GM18870 (cell line): ENCODE data around the gene CKLF.
A peak's percentile ranks its signal among the peaks of the same experiment; 100 is the strongest.
"Not testable (repeated sequence)": the region's sequence is repeated elsewhere in the genome, so short reads cannot be mapped to it uniquely, and the experiment has no call there.

Experiments used
- ATAC-seq: cut with Tn5 transposase; IDR thresholded peaks from one replicate; pipeline ENCODE4 v1.9.1; 2021; ENCODE audit warnings: moderate library complexity; ENCODE audit not compliant: unreplicated experiment

Gene CKLF

DNA sequence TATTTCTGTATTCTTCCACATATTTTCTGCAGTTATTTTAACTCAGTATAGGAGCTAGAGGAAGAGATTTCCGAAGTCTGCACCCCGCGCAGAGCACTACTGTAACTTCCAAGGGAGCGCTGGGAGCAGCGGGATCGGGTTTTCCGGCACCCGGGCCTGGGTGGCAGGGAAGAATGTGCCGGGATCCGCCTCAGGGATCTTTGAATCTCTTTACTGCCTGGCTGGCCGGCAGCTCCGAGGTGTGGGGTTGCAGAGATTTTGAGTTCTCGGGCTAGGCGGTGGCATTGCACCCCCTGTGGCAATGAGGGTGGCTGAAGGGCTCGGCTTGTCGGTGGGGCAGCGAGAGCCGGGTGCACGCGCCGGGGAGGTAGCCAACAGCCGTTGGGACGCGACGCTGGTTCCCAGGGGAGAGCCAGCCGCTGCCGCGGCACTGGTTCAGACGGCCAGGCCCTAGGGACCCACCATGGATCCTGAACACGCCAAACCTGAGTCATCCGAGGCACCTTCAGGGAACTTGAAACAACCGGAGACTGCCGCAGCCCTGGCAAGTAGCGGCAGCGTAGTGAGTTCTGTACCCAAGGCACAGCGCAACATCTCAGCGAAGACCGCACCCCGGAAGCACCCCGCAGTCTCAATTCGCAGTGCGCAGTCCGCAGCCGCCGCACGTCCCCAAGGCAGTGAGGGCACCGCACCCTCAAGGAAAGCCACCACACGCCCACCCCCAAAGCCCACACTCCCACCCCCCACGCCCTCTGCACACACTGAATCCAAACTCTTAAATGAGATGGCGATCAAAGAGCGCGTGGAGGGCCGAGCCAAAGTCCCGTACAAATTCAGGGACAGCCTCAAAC lies 13.9 kb downstream of the CKLF start, which contains the start of gene CMTM1:
CMTM1 (plus strand) TSS at position 389 of the 851 bp plus-strand sequence; CDS start at position 464, 75 bp downstream.
- ATAC-seq = no peak

DNA sequence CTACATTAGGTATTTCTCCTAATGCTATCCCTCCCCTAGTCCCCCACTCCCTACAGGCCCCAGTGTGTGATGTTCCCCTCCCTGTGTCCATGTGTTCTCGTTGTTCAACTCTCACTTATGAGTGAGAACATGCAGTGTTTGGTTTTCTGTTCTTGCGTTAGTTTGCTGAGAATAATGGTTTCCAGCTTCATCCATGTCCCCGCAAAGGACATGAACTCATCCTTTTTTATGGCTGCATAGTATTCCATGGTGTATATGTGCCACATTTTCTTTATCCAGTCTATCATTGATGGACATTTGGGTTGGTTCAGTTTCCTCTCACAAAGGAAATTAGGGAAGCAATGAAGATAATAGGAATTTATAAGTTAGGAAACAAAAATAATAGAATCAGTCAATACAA lies 14.9 kb downstream of the CKLF start:
- ATAC-seq = not testable (repeated sequence)

DNA sequence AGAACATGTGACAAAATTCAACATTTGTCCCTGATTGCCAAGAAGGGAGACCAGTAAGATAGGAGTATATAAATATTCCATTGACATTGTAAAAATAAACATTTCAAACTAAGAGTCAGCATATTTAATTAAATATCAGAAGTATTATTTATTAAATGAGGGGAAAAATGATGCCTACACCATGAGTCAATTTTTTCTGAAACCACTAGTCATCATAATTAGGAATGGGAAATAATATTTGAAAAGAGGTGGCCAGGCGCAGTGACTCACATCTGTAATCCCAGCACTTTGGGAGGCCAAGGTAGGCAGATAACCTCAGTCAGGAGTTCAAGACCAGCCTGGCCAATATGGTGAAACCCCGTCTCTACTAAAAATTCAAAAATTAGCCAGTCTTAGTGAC lies 16.0 kb downstream of the CKLF start:
- no peak for ATAC-seq

DNA sequence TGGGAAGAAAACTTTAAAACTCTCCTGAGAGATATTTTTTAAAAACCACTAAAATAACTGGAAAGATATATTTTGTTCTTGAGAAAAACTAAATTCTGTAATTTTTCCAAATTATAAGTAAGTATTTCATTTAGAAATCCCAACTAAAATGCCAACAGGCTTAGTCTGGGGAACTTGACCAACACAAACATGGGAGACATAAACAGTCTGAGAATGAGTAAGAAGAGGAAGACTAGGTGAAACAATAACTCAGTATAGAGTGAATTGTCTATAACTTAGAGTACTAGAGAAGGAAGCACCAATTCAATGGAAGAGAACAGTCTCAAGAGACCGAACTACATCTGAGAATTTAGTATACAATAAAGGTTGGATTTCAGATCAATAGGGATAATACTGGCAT lies 16.8 kb downstream of the CKLF start:
- no peak for ATAC-seq

DNA sequence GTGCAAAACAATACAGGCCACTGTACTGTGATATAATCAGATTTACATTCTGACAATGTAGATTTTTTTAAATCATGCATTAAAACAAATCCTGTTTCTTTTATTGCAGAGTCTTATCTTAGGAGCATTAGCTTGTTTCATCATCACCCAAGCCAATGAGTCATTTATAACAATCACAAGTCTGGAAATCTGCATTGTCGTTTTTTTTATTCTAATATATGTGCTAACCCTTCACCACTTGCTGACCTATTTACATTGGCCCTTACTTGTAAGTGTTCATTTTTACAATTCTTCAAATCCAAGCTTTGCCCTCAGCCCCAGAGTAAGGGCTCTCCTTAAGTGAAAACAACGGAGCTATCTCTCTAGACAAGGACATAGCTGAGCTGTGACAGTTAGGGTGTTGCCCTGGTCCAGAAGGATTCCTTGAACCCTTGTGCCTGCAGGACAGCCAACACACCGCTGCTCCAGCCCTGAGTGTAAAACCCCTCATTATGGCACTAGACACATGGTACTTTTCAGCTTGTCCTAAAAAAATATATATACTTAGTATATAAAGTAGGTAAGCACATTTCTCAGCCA lies 17.5 kb downstream of the CKLF start:
- no peak for ATAC-seq

DNA sequence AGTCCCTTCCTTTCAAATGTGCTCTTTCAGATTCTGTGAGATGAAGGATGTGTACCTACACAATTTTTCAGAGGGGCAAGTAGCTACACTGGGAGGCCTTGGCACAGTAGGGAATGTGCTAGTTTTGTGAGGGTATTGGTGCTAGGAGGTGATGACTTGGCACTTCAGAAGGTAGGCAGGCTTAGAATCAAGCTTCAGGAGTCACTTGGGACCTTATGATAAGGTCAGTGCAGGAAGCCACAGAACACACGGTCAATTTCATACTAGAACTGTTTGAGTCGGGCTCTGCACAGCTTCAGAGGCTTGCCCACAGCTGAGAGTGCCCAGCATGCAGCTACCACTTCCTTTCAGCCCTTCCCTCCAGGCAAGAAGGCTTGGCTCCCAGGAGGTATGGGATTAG lies 20.0 kb downstream of the CKLF start:
- no peak for ATAC-seq

DNA sequence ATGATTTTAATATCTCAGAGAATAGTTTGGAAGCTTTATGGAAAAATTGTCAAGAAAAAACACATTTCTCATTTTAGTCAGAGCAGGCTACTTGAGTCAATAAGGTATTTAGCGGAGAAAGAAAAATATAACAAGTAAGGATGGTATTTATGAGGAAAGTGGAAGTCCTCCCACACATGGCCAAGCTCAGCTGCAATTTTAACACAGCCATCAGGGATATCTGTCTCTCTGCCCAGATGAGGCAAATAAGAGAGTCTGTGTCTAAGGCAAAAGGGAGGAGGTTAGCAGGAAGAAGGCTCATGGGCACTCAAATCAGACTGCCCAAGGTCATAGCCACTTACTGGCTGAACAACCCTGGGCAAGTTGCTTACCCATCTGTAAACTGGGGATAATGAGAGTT lies 21.7 kb downstream of the CKLF start:
- no peak for ATAC-seq

DNA sequence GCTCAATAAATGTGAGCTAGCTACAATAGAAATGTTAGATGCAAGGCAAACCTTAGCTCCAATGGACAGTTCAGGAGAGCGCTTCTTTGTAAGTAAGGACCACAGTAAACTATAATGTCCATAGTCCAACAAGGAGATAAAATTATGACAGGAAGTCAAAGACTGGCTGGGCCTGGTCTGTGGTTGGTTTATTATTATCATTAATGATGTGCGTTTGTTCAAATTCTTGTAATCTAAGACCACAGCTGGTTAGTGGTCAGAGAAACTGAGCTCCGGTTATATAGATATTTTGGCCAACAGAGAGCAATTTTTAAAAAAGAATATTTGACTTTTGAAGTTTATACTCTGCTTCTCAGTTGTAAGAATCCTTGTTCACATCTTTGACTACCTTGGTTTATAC lies 22.2 kb downstream of the CKLF start:
- no peak for ATAC-seq

DNA sequence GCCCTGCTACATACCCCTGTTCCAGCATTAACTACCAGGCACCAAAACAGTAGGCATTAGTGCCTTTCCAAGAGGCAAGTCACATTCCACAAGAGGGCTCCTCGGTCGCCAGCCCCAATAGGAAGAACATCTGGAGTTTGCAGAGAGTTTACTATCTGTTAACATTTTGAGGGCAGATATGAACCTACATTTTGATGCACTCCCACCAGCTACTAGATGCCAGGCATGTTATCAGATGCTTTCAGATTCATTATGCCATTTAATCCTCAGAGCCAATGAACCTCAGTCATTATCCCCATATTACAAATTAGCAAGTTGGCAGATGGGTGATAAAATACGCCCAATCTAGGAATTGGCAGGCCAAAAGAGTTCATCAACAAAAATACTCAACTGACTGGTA lies 22.7 kb downstream of the CKLF start:
- no peak for ATAC-seq

DNA sequence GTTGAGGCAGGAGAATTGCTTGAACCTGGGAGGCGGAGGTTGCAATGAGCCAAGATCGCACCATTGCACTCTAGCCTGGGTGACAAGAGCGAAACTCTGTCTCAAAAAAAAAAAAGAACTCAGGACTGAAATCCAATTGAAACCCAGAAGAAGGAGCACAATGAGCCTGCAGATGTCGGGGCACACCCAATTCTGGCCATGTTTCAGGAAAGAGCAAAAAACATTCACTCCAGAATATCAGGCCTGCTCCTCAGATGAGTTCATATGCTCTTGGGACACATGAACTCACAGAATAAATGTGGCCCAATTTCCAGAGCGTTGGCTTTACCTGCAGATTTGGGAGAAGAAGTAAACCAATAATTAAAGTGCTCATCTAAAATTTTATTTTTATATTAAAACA lies 23.9 kb downstream of the CKLF start:
- no peak for ATAC-seq

DNA sequence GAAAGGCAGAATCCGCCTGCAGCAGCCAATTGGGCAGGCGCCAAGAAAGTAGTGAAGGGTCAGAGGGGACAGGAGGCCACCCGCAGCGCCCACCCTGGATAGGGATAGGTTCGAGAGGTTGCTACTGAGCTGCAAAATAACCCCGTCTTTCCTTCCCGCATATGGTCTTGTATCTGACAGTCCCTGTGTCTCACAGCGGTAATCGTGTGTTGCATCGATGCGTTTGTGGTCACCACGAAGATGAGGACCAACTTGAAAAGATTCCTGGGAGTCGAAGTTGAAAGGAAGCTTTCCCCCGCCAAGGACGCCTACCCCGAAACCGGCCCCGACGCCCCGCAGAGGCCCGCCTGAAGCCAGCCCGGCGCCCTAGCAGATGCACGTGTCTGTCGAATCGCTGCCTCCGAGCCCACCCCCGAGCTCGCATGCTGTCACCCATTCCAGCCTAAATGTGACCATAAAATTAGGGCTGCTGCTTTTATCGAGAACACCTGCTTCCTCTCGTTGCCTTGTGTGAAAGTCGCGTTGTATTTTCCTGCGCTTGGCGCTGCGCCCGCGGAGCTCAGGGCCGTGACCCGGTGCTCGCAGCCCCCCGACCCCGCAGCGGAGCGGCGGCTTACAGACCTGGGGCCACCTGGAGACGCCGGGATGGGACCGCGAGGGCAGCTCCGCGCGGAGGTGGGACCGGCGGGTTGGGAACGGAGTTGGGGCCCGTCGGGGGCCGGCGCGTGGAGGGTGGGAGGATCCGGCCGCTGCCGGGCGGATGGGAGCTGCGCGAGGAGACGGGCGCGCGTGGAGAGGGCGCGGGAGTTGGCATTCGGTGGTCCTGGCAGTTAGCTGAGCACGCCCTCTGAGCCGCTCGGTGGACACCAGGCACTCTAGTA lies 26.5 kb downstream of the CKLF start, which contains the start of gene CMTM2:
CMTM2 (plus strand) TSS at position 813 of the 881 bp plus-strand sequence. CDS start 145 bp downstream, outside the sequence.
- no peak for ATAC-seq

DNA sequence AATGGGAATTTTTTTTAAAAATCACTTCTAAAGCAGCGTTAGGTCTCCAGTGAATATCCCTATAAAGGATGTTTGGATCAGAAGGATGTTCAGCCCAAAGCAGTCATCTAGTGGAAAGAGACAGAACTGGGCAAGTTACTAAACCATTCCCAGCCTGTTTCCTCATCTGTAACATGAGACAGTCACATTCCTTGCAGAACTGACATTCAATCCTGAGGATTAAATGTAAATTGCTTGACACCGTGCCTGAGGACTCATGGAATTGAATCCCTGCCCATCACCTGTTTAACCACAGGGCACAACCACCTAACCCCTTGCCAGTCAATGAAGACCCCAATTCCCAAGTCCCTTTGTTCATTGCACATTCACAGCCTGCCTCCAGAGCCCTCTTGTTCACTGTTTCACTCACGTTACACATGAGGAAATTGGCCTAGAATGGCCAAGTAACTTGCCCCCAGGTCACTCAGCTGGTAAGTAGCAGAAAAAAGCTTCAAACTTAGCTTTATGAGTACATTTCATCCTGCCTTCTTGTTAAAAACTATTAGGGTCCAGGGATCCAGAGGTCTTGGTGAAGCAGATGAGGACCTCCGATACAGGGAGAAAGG lies 28.3 kb downstream of the CKLF start:
- no peak for ATAC-seq

DNA sequence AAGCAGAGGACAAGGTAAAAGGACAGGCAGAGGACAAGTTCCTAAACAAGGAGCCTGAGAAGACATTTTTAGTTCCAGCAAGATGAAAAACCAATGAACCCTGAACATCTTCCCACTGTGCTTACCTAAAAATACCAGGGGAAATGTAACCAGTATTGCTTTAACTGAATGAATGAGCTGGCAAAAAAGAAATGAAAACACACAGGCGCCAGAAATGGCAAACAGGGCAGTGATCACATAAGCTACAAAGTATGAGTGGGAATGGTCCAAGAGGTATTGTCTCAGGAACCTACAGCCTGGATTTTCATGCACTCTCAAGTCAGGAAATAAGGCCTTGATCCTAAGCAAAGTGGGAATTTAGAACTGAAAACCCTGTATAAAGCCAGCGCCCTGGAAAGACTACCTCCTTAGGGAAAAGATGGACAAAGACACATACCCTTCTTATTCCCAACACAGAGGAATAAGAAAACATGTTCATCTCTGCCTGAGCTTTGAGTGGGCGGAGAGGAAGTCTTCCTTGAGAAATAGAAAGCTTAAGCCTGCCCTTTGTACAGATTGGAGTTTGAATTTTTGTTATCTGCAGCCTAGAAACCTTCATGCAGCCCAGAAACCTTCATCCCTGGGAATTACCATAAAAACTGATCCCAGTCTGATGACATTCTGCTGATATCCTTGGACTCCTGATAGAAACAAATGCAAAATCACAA lies 29.0 kb downstream of the CKLF start:
- no peak for ATAC-seq

DNA sequence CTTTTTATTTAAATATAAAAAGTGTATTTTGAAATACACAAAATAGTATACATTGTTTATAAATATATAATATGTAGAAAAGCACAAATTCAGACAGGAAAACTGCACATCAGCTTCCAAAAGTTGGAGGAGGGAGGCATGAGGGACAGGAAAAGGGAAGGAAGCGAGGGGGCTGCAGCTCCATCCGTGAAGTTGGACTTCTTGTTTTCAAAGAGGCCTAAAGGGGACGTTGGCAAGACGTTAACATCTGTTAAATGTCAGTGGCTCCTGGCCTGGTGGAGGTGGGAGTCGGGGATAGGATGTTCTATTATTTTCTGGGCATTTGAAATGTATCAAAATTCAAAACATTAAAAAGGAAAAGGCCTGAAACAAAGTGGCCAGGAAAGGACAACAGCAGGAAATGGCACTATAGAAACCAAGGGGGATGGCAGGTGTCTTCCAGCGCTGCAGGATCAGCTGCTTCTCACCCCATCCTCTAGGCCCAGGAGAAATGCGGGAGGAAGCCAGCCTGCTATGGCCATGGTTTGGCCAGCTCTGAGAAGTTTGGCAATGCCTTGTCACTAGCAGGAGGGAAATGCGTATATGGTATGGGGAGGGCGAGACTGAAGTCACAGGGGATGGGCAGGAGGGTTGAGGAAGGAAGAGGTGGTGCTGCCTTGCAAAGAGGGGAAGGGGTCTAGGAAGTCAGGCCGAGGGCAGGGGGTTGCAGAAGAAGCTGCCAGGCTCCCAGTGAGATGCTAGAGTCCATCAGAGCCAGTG lies 33.3 kb downstream of the CKLF start:
- no peak for ATAC-seq

DNA sequence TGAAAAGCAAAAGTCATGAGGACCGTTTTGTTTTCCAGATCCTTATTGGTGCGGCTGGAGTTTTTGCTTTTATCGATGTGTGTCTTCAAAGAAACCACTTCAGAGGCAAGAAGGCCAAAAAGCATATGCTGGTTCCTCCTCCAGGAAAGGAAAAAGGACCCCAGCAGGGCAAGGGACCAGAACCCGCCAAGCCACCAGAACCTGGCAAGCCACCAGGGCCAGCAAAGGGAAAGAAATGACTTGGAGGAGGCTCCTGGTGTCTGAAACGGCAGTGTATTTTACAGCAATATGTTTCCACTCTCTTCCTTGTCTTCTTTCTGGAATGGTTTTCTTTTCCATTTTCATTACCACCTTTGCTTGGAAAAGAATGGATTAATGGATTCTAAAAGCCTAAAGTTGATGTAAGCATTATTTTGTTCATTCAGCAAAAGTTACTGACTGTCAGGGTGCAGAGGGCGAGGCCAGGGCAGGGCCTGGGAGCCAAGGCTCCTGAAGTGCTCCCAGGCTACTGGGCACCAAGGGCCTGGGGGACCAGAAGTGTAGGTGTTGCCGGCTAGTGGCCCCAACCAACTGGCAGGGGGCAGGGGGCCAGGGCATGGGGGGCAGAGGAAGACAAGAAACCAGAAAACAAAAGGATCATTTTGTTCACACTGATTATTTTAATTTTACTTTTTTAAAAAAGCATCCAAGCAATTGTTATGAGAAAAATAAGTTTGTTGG lies 35.7 kb downstream of the CKLF start:
- no peak for ATAC-seq

DNA sequence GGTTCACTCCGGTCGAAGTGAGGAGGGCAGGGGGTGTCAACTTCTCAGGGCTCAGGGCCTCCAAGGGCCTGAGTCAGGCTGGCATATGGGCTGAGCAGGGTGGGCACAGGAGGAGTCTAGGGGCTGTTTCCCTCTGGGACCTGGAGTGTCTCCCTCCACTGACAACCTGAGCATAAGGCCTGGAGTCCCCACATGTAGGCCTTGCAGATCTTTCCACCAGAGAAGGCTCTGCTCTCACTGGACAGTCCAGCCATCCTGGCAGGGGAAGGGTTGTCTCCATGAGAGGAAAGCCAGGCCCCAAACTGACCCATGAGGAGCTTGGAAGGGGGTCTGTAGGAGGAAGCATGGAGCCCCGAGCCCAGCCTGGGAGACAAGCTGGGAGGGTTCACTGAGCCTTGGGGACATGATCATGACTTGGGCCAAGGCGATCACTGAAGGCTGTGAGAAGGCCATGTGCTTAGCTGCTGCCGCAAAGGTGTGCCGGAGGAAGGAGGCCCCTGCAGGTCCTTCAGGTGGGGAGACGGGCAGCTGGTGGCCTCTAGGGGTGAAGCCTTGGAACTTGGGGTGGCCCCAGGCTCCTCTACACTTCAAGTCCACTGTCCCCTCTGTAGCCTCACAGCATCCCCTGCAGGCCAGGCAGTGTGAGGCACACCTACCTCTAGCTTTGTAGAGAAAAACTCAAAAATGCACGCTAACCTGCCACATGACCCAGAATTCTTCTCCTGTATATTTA lies 36.8 kb downstream of the CKLF start:
- no peak for ATAC-seq

DNA sequence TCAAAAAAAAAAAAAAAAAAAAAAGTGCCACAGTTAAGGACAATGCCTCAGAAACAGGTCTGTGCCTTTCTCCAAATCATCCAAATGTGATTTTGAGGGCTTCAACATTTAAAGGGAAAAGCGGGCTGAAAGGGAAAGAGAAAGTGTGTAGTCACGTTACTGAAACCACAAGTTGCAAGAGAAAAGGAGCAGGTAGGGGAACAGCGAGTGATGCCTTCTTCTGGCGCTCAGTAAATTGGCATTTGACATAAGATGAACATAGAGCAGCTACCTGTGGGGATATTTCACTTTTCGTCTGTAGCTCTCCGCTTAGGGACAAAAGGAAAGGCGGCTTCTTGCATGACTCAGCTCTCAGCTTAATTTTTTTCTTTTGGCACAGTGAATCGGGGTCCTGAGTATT lies 37.9 kb downstream of the CKLF start:
- ATAC-seq = peak; percentile 45

DNA sequence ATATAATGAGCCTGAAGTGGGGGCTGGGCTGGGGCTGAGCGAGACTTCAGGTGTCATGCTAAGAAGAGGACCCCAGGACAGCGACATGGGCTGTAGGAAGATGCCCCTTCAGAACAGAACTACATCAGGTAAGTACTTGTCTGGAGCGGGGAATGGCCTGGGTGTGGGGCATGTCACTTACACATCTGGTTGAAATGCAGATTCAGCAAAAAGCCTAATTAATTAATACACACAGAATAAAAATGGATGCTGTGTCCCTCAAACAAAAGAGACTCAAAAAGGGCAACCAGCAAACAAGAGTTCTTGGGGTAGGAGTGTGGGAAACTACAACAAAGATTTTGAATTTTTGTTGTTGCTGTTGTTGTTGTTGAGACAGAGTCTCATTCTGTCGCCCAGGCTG lies 38.6 kb downstream of the CKLF start:
- no peak for ATAC-seq
